Activated naive CD4-positive, alpha-beta T cell treated with anti-CD3 and anti-CD28 coated beads, Interleukin-2, amount 50 U/mL, for 24 hours (primary cell): ENCODE measurements around the gene SEC16A.

ENCODE experiments used
- H3K27ac Mint-ChIP-seq: one replicate; pipeline ENCODE4 v1.8.0; 2021; ENCODE audit warnings: mild to moderate bottlenecking, mixed read lengths
- H3K27me3 Mint-ChIP-seq: one replicate; pipeline ENCODE4 v1.8.0; 2021; ENCODE audit warnings: mixed read lengths
- H3K36me3 Mint-ChIP-seq: one replicate; pipeline ENCODE4 v1.8.0; 2021; ENCODE audit warnings: mixed read lengths
- H3K4me1 Mint-ChIP-seq: one replicate; pipeline ENCODE4 v1.8.0; 2021; ENCODE audit warnings: mixed read lengths
- H3K4me3 Mint-ChIP-seq: one replicate; pipeline ENCODE4 v1.8.0; 2021; ENCODE audit warnings: mild to moderate bottlenecking, mixed read lengths
- H3K9me3 Mint-ChIP-seq: one replicate; pipeline ENCODE4 v1.8.0; 2021; ENCODE audit warnings: mixed read lengths

SEC16A gene

DNA sequence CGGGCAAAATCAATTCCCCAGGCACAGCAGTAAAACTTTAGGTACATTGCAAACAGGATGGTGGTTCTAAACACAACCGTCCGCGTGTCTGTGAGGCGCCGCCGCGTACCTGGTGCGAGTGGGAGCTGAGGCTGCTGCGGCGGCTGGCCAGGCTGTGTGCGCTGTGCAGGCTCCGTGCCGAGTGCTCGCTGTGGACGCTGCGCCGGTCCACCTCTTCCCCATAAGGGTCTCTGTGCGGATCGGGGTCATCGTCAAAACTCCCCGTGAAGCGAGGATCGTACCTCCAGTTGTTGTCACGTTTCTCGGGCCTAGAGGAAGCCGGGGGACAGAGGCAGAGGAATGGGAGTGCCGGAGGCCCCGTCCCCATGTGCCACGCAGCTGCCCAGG, 16.7 kb downstream of the SEC16A start:
- Mint-ChIP-seq H3K4me3 (no peak overlapping the region), H3K27me3 (no peaks in the 10 kb centered on the region), H3K27ac (no peak overlapping the region), H3K9me3 (no peaks in the 10 kb centered on the region), H3K4me1 (no peaks in the 10 kb centered on the region), H3K36me3 (peaks cover 8% of the 10 kb centered on the region)

DNA sequence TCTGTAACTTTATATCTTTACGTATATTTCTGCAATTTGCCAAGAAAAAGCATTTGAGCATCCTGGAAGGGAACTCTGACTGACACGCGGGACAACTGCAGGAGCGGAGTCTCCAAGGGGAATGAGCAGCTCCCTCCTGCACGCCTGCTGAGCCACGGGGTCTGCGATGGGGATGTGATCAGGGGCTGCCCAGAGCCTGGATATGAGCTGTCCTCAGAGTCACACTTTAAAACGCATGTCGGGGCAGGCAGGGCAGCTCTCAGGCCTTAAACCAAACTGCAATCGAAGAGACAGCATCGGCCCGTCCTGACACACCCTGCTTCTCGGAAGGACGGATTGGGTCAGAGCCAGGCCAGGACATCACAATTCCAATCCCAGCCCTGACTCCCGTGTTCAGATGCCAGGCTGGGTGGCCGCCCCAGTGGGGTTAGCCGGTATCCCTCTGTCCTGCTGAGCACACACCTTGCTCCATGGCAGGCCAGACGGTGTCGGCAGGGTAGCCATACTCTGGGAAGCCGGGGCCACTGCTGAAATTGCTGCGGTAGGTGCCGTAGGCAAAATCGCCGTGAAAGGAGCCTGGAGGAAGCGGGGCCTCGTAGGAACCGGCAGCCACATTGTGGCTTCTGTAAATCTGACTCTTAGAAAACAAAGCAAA, 17.2 kb downstream of the SEC16A start:
- H3K4me3 Mint-ChIP-seq: no peak overlapping the region
- H3K27me3 Mint-ChIP-seq: no peaks in the 10 kb centered on the region
- H3K27ac Mint-ChIP-seq: no peak overlapping the region
- no peaks in the 10 kb centered on the region for H3K9me3 Mint-ChIP-seq
- no peaks in the 10 kb centered on the region for H3K4me1 Mint-ChIP-seq
- peaks cover 8% of the 10 kb centered on the region for H3K36me3 Mint-ChIP-seq

DNA sequence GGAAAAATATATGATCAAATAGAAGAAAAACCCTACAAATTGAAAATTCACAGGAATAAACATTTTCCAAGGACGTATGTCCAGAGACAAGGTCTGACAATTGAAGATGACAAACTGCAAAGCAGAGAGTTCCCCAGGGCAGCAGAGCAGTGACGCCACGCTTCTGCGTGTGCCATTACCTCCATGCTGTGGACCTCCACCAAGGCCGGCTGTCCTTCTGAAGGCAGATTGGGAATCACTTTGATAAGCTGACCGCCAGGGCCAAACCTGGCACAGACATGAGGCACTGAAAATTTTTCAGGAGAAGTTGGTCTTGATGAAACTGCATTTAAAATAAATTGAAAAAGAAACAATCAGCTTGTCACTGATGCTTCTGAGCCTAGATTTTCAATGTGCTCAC, 18.6 kb downstream of the SEC16A start:
- Mint-ChIP-seq H3K4me3 (no peak overlapping the region), H3K4me1 (no peaks in the 10 kb centered on the region), H3K9me3 (no peaks in the 10 kb centered on the region), H3K27ac (no peak overlapping the region), H3K36me3 (peaks cover 8% of the 10 kb centered on the region), H3K27me3 (no peaks in the 10 kb centered on the region)

DNA sequence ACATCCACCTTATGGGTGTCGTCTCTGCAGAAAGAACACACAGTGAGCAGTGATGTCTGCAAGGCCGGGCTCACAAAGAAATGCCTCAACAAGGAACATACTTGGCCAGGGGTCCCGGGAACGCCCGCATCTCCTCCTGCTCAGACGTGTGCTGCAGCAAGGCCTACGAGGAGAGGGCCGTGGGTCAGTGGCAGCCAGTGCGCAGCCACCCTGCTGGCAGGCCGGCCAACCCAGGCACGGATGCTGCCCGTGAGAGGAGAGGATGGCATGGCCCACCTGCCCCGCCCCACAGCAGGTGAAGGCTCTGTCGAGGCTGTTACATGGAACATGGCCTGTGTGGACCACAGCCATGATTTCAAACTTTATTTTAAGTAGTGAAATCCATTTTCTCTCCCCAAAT, 19.3 kb downstream of the SEC16A start:
- Mint-ChIP-seq H3K36me3 (peaks cover 9% of the 10 kb centered on the region), H3K27ac (no peak overlapping the region), H3K27me3 (no peaks in the 10 kb centered on the region), H3K9me3 (no peaks in the 10 kb centered on the region), H3K4me3 (no peak overlapping the region), H3K4me1 (no peaks in the 10 kb centered on the region)

DNA sequence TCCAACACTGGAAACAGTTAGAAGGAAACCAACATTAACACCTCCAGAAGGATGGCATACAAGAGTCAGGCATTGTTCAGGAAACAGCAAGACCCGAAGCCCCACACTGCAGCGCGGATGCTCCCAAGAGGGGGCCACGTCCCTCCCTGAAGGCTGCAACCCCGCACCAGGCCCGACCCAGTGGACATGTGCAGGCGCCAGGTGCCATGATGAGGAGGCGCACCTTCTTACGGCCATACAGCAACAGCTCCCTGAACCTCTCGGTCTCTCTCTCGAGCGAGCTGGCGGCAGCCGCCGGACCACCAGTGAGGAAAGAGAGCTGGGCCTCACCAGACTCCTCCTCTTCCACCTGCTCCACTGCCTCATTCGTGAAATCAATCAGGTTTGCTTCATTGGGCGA, 20.2 kb downstream of the SEC16A start:
- H3K9me3 Mint-ChIP-seq: no peaks in the 10 kb centered on the region
- H3K27me3 Mint-ChIP-seq: no peaks in the 10 kb centered on the region
- peaks cover 9% of the 10 kb centered on the region for H3K36me3 Mint-ChIP-seq
- no peak overlapping the region for H3K27ac Mint-ChIP-seq
- H3K4me1 Mint-ChIP-seq: no peaks in the 10 kb centered on the region
- no peak overlapping the region for H3K4me3 Mint-ChIP-seq

DNA sequence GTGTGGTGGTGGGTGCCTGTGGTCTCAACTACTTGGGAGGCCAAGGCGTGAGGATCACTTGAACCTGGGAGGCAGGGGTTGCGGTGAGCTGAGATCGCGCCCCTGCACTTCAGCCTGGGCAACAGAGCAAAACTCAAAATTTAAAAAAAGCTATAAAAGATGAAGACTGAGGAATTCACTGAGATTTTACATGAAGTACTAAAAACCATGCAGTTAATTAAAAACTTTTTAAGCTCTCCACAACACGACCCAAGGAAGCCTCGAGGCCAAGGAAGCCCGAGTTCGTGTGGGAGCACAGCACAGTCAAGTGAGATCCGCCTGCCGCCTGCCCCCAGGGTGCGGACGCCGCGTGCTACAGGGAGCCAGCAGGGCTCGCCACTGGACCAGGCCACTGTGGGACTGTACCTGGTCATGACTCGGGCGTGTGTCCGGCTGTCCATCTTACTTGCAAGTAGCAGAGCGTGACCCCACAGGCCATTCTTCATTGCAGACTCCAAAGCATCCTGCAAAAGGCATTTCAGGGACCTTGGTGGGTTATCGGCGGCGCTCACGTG, 22.0 kb downstream of the SEC16A start:
- Mint-ChIP-seq H3K27me3 (no peaks in the 10 kb centered on the region), H3K27ac (no peak overlapping the region), H3K9me3 (no peaks in the 10 kb centered on the region), H3K4me1 (no peaks in the 10 kb centered on the region), H3K4me3 (no peak overlapping the region), H3K36me3 (peaks cover 11% of the 10 kb centered on the region)

DNA sequence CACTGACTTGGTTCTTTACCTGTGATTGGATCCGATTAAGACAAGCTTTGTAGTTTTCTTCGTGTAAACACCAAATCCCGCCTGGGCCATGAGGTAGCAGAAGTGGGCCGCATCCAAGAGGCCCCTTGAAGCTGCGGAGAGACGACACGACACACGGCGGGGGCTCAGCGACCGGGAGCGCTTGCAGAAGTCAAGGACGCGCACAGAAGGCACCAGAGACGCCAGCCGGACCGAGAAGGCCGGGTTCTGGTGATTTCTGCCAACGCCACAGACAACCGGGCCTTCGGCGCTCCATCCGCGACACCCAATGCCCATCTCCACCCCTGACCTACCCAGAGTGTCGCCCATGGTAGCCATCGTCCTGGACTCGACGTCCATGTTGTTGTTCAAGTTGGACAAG, 23.4 kb downstream of the SEC16A start:
- H3K36me3 Mint-ChIP-seq: peaks cover 9% of the 10 kb centered on the region
- no peak overlapping the region for H3K4me3 Mint-ChIP-seq
- no peaks in the 10 kb centered on the region for H3K27me3 Mint-ChIP-seq
- H3K27ac Mint-ChIP-seq: no peak overlapping the region
- no peaks in the 10 kb centered on the region for H3K9me3 Mint-ChIP-seq
- H3K4me1 Mint-ChIP-seq: no peaks in the 10 kb centered on the region

DNA sequence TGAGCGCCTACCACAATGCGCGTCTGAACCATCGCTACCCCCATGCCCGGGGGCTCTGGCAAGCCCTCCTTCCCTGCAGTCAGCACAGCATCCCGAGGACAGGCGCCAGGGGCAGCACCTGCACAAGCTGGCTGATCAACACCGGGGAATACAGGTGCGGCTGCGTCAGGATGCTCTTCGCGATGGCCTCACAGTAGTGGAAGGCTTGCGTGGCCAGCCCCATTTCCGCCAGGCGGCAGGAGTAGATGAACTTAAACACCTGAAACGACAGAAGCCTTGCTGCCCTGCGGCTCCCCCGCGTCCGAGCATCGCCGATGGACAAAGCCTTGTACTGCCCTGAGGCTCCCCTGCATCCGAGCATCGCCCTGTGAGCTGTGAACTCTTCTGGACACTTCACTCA, 25.5 kb downstream of the SEC16A start:
- H3K27me3 Mint-ChIP-seq: no peaks in the 10 kb centered on the region
- H3K36me3 Mint-ChIP-seq: peaks cover 12% of the 10 kb centered on the region
- H3K27ac Mint-ChIP-seq: no peak overlapping the region
- no peaks in the 10 kb centered on the region for H3K4me1 Mint-ChIP-seq
- H3K9me3 Mint-ChIP-seq: no peaks in the 10 kb centered on the region
- H3K4me3 Mint-ChIP-seq: no peak overlapping the region

DNA sequence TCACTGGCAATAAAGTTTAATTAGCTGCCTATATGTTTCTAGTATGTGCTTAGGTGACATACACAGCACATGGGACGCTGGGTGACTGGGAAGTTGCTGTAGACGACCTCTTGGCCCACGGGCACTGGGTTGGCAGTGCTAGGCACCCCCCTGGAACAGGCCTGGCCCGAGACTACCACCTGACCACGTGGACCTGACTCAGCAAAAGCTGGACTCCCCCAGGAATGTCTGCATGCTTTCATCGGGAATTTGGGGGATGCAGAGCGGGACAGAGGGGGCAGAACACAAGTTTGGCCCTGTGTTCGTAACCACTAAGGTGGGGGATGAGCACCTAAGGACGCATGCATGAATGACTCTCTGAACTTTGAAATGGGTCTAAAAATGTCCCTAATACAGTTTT, 26.6 kb downstream of the SEC16A start:
- Mint-ChIP-seq H3K9me3 (no peaks in the 10 kb centered on the region), H3K36me3 (peaks cover 12% of the 10 kb centered on the region), H3K27ac (no peak overlapping the region), H3K27me3 (no peaks in the 10 kb centered on the region), H3K4me1 (no peaks in the 10 kb centered on the region), H3K4me3 (no peak overlapping the region)

DNA sequence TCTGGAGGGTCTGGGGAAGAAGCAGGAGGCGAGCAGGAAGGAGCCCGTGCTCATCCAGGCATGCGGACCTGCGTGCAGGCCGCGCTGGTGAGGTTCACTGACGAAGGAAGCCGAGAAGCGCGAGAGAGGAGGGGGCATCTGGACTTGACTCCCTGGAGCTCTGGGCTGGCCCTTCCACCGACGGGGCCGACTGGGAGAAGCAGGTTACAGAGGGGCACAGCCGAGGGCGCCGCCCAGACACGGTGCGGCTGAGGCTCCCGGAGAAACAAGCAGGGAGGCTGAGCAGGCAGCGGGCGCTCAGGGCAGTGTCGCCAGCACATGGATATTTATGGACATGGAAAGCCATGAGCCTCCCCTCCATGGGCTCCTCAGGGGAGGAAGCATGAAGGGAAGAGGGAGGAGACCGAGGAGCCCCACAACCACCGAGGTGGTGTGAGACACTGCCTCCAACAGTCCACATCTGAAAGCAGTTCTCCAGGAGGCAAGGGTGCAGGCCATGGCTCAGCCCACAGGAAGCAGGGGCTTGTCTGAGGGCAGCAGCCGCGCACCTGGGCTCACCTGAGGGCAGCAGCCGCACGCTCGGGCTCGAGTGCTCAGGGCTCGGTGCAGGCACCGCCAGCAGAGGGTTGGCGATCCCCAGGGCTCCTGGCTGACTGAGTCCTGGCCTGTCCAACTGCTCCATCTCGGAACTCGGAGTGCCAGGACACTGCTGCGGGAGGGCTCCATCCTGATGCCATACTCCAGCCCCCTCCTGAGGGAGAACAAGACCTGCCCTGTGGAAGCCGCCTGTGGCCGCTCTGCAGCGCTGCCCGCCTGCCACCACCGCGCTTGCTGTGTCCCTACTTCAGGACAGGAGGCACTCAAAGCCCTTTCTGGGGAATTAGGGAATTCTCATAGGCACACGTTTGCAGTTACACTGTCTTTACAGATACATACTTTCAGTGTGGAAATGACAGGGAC, 27.5 kb downstream of the SEC16A start:
- Mint-ChIP-seq H3K4me1 (no peaks in the 10 kb centered on the region), H3K36me3 (peaks cover 12% of the 10 kb centered on the region), H3K4me3 (no peak overlapping the region), H3K27ac (no peak overlapping the region), H3K27me3 (no peaks in the 10 kb centered on the region), H3K9me3 (no peaks in the 10 kb centered on the region)

DNA sequence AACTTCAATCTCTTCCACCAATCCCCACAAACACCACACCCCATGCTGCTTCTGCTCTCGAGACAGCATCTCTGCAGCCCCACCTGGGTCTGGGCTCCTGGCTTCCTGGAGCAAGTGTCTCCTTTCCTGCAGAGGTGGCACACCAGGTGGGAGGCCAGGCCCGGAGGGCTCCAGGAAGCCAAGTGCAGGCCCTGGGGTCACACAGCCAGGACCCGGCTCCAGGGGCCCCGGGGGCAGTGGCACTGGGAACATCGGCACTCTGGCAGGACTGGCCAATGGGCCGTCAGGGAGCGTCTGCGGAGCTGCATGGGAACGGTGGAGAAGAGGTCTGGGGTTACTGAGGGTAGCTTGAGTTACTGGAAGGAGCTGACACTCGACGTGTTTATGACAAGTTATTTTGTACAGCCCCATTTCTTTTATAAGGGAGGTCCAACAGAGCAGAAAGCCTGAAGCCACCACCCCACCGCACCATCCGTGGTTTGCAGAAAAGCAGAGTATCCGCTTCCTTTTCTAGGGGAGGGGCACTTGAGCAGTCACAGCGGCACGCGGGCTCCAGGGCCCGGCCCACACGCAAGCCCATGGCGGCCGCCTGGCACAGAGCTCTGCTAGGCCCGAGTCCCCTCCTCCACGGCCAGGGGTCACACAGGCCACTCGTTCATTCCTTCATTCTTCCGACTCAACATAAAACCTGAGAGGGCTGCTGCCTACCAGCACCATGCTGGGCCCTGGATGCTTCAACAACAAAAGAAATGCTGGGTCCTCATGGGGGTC, 28.6 kb downstream of the SEC16A start:
- Mint-ChIP-seq H3K9me3 (no peaks in the 10 kb centered on the region), H3K4me1 (no peaks in the 10 kb centered on the region), H3K4me3 (no peak overlapping the region), H3K27me3 (no peaks in the 10 kb centered on the region), H3K27ac (no peak overlapping the region), H3K36me3 (peaks cover 16% of the 10 kb centered on the region)

DNA sequence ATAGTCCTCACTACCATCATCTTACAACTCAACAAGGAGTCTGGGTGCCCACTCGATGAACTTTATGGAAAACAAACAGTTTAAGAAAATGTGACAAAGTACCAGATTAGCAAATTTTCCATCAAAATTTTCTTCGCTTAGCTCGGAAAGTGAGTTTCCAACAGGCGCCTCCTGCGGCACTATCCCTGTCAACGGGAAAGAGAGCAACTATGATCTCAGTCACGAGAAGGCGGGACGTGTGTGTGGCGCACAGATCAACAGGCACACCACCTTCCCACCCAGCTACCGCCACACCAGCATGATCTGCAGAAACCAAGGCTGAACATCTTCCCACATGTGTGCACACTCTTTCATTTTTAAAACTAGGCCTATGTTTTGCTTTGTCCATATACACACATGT, 29.5 kb downstream of the SEC16A start:
- Mint-ChIP-seq H3K9me3 (no peaks in the 10 kb centered on the region), H3K4me3 (no peak overlapping the region), H3K27ac (peak overlapping the region; percentile 2), H3K4me1 (no peaks in the 10 kb centered on the region), H3K36me3 (peaks cover 15% of the 10 kb centered on the region), H3K27me3 (no peaks in the 10 kb centered on the region)

DNA sequence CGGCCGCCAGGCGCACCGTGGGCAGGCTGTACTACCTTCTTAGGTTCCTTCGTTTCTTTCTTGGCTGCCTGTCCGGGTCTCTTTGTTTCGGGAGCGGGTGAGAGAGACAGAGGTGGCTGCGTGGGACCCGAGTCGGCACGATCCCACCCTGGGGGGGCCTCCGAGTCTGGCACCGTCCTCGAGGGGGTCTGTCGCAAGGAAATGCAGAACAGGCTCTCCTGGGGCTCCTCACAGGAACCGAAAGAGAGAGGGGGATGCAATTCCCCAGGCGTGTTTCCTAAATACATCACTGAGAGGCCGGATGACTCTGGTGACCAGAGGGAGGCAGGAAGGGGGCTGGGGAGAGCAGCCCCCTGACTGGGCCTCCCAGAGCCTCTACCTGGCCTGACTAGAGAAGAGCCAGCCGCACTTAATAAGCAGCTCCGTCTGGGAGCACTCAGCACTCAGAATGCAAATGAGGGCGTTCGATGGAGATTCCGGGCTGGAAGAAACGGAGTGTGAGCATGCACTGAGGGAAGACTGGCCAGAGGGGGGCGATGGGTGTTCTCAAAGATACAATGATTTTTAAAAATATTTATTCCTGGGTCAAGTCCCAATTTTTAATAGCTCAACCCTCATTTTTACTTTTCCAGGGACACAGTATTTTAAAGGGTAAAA, 31.5 kb downstream of the SEC16A start:
- peaks cover 14% of the 10 kb centered on the region for H3K36me3 Mint-ChIP-seq

DNA sequence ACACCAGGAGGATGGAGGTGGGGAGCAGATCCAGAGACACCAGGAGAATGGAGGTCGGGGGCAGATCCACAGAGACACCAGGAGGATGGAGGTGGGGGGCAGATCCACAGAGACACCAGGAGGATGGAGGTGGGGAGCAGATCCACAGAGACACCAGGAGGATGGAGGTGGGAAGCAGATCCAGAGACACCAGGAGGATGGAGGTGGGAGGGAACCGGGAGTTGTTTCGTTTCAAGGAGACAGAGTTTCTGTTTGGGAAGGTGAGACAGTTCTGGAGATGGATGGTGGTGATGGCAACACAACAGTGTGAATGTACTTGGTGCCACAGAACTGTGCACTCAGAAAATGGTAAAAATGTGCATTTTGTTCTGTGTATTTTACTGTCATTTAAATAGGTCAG, 34.2 kb downstream of the SEC16A start:
- no peak overlapping the region for H3K27ac Mint-ChIP-seq
- H3K27me3 Mint-ChIP-seq: no peaks in the 10 kb centered on the region
- no peaks in the 10 kb centered on the region for H3K9me3 Mint-ChIP-seq
- no peak overlapping the region for H3K4me3 Mint-ChIP-seq
- H3K36me3 Mint-ChIP-seq: peaks cover 12% of the 10 kb centered on the region
- H3K4me1 Mint-ChIP-seq: no peaks in the 10 kb centered on the region

More for the DNA sequence above, 31.5 kb downstream of the SEC16A start:
- Mint-ChIP-seq H3K4me1 (no peaks in the 10 kb centered on the region), H3K27me3 (no peaks in the 10 kb centered on the region), H3K4me3 (no peak overlapping the region), H3K27ac (peak overlapping the region; percentile 51), H3K9me3 (no peaks in the 10 kb centered on the region)

DNA sequence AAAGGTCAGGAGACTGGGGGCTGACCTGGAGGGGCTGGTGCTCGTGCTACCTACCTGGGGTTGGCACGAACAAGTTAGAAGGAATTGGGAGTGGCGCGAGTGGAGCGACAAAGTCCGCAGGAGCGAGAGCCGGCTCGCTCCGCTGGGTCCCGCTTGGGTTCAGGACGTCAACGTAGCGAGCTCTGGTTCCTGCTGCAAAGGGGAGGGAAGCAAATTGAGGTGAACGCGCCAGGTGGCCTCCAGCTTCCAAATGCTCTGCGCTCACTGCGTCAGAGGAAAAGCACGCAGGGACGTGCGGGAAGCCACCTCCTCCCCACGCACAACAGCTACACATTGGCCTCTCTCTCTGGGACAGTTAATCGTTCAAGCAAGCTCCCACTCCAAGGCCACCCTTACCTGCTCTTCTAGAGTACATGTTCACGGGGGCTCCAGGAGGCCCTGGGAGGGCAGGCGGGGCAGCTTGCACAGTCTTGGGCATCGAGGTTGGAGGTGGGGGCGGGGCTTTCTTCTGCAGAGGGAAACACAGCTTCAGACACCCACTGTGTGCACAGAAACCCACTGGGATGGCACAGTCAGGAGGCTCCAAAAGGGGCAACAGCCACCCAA, 35.6 kb downstream of the SEC16A start:
- Mint-ChIP-seq H3K9me3 (no peaks in the 10 kb centered on the region), H3K27ac (peak overlapping the region; percentile 65), H3K4me3 (no peak overlapping the region), H3K27me3 (no peaks in the 10 kb centered on the region), H3K36me3 (peaks cover 6% of the 10 kb centered on the region), H3K4me1 (no peaks in the 10 kb centered on the region)
